ENCODE measurements around the gene WNT6.

GRCh38 chr2:218833023-218833609 lies 26.5 kb upstream of the WNT6 start:
- TF ChIP-seq SIN3A (IDR thresholded peaks at IDR 0.05; ENCODE audit: borderline replicate concordance, insufficient read depth, low read depth, low read length) (no peak), CTCF (IDR thresholded peaks at IDR 0.05) (no peak), POLR2AphosphoS5 (IDR thresholded peaks at IDR 0.05; ENCODE audit: low read depth, low read length) (no peak), TCF7L2 (IDR thresholded peaks at IDR 0.05; ENCODE audit: low read depth, low read length) (no peak), REST (IDR thresholded peaks at IDR 0.05; ENCODE audit: insufficient read depth in 1 of 2, low read depth in 2 of 2, low read length in 1 of 2) (no peak)
